HG03521 (cell line): ENCODE measurements around the gene DDX31.

Source experiments
- ATAC-seq: cut with Tn5 transposase; IDR thresholded peaks from one replicate; pipeline ENCODE4 v1.9.1; 2021; ENCODE audit warnings: mild to moderate bottlenecking, moderate library complexity; ENCODE audit not compliant: unreplicated experiment

Gene DDX31

DNA sequence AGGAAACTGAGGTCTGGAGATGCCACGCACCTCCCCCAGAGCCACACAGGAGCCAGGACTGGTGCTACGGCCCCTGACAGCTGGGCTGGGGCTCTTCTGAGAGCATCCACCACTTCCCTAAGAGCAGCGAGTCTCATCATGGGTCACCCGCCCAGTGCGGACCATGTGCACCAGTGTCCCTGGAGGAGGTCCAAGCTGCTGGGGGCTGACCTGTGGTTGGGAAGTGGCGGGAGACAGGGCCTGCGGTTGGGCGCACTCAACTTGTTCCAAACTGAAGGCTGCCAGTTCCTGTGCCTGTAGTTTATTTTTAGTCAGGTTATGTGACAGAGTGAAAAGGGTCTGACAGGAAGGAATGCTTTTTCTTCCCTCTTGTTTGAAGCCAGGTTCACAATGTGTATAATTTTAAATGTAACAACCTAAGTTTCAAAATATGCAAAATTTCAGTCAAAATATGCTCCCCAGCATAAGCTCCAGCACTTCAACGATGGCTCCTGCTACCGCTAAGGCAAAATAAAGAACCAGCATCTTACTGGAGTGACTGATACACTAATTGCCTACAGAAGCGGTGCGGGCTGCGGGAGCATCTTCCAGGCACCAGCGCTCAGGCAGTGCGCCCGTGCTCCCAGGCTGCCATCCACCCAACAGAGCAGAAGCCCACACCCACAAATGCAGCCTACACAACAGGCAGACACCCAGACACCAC, 72.6 kb downstream of the DDX31 start:
- ATAC-seq: no peak

DNA sequence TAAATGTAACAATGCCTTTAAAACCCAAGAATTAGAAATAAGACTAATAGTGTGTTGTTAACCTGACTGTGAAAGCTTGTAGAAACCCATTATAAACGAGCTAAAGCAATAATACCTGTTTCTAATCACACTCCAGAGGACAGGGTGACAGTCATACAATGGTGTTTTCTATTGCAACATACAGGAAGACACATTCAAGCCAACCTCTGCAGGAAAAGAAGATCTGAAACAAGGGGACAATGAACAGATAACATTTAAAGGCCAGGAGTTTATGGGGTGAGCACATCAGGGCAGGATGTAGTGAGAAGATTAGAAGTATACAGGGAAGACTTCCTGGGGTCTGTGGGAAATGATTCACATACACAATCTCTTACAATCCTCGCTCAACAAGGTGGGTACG, 73.6 kb downstream of the DDX31 start:
- ATAC-seq: no peak

DNA sequence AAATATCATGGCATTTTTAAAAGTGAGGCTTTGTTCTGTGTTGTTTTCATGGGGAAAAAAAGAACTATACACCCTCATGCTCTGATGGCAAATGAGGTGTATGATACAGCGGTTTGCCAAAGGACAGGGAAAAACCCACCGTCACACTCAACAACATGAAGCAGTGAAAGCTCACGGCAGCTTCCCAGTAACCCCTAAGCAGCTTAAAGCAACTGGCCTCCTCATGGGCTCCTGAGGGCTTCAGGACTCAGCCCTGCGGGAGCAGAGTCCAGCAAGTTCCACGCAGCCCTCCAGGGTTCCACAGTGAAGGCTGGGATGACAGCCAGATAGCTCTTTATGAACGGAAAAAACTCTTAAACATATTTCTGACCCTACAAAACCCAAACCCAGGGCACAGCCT, 74.5 kb downstream of the DDX31 start:
- ATAC-seq: no peak

DNA sequence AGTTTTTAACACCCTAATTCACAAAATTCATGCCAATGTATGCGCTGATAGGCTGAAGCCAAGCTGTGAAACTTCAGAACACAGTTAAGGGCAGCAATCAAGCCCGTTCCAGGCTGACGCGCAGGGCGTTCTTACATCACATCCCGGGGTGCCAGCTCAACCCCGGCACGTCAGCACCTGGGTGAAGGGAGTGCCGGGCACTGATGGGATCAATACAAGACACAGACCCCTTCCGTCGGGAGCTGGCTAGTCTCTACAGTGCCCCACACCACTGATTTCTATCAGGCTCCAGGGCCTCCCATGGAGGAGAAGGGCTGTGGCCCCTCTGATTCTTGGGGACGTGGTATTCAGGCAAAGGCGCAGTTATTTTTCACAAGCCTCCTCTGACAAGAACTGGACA, 75.4 kb downstream of the DDX31 start:
- ATAC-seq: no peak

DNA sequence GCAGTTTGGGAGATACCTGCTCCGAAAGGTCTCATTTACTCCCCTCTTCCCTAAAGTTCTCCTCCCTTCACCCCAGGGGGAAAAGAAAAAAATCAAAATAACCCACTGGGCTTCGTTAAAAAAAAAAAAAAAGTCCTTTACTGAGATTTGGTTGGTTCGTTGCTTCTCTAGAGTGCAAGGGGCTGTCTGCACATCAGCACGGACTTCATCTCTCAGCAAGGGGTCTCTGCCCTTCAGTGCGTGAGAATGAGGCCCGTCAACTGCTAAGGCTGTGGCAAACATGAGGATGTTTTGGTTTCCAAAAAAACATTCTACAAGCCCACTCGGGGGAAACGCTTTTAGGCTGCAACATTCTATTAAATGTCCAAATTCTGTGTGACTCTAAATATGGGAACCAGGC, 77.3 kb downstream of the DDX31 start:
- ATAC-seq: no peak

DNA sequence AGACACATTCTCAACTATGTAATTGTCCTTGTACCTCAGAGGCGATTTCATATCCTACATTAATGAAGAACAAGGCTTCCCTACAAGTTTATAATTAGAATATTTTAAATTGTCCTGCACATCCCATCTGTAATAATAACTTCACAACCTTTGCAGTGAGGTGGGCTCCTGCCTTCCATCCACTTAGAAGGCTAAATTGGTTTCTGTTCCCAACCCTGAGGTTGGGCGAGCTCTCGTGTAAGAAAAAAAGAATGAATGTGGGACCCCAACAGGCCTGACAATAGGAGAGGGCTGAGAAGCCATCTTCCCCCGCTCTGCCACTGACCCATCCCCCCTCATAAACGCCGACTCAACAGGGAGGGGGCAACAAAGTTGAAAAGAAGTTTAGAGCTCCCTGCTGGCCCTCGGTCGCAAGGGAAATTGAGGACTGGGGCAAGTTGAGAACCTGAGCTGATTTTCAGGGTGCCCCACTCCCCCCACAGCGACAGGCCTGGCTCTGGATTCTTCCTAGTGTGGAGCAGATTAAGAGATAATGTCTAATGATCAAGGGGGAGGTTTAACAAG, 78.0 kb downstream of the DDX31 start:
- no peak for ATAC-seq

DNA sequence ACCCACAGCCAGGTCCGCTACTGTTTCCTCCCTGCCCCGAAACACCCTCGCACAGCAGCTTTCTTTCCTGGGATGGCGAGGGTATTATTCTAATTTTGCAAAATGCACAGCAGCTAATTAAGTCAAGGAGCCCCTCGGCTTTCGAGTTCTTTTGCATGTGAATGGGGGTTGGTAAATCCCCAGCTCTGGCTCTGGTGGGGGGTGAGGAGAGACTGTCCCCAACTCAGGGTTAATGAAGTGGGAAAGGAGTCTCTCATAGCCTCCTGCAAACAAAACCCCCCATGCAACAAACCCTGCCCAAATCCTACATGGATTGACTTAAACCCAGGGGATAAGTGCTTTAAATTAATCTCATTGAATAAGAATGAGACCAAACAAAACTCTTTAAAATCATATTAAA, 78.5 kb downstream of the DDX31 start:
- ATAC-seq: no peak

DNA sequence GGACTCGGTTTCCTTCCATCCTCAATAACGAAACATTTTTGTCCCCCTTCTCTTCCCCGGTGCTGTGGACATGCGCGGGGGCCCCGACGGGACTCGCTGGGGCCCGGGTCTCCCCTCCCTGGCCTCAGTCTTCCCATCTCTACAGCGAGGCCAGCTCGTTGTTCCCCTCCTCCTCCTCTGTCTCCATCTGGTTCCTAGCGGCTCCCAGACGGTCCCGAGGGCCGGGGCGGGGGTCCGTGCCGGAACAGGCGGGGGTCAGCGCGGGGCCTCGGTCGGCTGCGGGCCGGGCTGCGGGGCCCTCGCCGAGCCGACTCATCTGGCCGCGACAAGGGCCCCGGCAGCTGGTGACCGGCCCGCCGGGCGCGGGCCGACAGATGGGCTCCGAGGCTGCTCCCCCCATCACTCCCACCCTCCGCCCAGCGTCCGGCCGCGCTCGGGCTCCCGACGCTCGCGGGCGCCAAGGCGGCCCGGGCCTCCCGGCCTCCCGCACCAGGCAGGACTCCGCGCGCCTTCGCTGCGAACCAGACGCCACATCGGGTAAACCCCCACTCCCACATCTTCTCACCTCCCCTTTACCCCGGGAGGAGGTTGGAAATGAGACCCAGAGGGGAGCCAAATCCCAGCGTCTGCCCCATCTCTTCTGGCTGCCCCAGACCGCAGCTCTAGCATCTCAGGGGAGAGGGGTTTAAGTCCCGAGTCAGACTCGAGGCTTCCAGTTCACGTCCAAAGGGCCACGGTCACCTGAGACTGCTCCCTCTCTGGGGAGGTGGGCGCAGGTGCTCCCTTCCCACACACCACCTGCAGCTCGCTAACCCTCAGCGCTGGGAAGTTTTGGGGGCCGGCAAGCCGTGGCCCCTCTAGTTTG, 79.2 kb downstream of the DDX31 start:
- no peak for ATAC-seq

DNA sequence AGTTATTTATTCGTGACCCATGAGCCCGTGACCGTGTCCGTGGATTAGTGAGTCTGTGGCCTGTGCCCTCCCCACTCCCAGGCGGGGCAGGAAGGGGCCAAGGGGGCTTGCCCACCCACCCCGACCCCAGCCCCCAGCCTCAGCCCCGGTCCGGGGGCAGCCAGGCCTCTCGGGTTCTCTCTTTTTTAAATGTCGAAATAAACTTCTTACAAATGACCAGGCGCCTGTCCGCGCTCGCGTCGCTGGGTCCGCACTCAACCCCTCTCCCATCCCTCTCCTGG, 79.8 kb downstream of the DDX31 start:
- ATAC-seq: no peak

DNA sequence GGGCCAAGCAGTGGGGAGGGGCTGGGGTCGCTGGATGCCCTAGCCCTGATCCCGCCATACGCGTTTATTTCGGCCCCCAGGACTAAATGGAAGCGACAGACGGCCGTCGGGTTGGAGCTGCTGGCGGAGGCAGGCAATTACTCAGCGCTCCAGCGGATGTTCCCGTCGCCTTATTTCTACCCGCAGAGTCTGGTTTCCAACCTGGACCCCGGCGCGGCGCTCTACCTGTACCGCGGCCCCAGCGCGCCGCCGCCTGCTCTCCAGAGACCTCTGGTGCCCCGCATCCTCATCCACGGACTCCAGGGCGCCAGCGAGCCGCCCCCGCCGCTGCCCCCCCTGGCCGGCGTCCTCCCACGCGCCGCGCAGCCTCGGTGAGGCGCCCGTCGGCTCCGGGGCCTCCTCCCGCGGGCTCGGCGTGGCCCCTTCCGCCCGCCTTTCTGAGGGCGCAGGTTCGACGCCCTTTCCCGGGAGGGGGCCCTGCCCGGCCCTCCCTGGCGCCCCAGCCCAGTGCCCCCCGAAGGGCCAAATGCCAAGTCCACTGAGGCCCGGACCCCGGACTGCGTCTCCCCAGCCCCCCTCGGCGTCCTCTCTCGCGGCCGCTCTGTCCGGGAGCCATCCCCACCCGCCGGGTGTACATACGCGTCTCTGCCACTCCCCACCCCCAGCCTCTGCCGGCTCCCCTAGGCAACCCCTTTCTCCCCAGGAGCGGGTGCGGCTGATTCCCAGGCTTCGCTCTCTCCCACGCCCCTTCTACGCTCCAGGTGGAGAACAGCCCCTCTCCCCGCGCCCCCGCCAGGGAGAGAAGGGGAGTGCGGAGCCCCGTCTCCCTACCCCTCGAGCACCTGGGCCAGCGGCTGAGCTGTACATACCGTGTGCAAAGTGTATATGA, 80.4 kb downstream of the DDX31 start:
- no peak for ATAC-seq

DNA sequence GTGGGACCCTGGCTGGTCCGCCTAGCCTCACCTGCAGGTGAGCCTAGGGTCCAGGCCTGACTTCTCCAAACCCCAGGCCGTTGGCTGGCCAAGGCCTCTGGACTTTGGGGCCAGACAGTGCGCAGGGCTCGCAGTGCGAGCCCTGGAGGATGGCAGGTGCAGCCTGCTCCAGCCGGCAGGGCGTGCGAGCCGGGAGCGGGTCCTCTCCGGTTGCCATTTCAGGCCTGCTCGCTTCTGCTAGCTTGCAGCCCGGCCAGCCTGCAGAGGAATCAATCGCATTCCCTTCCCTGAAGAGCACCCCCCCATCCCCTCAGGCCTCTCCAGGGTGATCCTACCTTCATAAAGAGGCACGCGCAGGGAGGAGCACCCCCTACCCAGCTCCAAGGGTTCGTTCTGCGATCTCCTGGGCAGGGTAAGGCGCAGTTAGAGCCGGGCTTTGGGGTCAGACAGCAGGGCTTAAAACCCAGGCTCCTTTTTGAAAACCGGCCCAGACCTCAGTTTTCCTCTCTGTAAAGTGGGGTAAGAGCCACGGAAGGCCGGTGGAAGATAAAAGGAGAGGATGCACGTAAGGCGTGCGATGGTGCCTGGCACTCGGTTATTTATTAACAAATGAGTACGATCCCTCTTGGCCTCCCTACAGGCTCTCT, 81.2 kb downstream of the DDX31 start:
- ATAC-seq: no peak

DNA sequence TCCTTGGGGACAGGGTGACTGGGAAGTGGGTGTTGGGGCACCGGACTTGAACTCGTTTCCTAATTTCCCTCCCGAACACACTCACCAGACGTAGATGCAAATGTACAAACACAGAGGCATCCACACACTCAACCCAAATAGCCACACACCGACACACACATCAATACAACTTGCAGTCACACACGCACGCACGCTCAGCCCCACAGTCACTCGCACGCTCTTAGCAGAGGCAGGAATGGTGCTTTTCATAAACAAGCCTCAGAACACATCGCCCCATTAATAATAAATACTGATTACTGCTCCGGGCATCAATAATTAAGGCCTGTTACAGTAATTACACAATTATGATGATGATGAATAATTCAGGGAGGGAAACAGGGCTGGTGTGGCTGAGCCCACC, 81.7 kb downstream of the DDX31 start:
- no peak for ATAC-seq

DNA sequence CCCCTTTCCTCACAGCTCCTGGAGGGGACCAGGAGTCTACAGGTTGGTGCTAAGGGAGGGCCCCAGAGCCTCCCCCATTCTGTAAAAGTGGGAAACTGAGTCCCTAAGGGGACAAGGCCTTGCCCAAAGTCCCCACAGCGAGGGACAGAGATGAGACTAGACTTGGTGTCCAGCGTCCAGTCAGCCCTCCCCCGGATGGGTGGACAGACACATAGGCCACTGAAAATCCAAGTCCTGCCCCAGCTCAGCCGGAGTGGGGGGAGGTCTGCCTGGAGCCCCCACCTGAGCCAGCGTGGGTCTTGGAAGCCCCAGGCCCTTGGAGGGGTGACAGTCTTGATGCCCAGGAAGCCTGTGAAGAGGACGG, 82.2 kb downstream of the DDX31 start:
- ATAC-seq: no peak

DNA sequence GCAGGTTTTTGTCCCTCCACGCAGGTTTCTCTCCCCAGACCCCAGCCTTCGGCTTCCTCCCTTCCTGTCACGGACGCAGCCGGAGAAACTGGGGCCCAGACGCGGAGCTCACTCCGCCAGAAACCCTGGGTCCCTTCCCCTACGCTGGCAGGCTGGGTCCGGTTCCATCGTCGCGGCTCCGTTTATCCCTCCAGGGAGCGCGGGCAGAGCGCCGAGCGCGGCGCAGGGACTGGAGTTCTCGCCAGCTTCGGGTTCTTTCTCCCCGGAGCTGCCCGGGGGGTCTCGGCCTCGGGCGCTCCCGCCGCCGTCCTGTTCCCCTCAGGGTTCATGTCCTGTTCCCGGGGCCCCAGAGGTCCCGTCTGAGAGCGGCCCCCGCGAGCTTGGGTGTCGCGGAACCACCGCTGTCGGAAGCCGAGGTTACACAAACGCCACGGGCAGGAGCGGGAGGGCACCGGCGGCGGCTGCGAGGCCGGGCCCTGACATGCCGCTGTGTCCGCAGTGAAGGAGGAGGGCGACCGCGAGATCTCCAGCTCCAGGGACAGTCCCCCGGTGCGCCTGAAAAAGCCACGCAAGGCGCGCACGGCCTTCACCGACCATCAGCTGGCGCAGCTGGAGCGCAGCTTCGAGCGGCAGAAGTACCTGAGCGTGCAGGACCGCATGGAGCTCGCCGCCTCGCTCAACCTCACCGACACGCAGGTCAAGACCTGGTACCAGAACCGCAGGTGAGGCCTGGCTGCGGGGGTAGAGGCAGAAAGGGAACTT, 82.8 kb downstream of the DDX31 start:
- ATAC-seq: no peak

DNA sequence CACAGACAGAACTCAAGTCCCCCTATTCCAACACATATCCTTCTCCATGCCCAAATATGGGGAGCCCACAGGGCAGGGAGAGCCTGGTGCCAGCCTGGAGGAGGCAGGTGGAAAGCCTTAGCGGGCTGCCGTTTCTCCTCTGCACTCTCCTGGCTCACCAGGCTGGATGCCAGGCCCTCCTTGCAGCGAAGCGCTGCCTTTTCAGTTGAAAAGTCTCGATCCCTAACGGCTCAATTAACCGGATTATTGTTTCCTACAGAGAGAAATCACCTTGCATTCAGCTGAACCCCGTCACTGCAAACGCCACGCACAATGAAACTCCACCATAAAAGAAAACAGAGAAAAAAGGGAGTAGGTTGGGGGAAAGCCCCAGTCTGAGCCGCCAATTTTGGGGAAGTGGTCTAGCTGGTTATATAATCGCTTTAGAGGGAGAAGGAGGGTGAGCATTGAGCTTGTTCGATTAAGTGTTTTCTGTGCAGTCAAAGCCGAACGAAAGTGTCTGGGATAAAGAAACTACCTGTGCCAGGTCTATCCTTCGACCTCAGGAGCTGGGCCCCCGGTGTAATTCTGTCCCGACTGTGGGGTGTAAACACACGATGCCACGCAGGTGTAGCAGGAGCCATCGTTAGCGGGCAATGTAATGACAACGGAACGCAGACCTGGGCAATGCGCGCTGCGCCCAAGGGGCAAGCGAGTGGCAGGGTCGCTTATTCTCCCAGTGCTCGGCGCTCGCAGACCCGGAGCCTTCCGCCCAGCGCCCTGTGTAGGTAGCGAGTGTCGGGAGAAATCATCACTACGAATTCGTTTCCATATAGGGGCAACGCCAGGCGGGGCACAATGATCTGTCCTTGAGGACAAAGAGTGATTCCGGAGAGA, 83.6 kb downstream of the DDX31 start:
- no peak for ATAC-seq

DNA sequence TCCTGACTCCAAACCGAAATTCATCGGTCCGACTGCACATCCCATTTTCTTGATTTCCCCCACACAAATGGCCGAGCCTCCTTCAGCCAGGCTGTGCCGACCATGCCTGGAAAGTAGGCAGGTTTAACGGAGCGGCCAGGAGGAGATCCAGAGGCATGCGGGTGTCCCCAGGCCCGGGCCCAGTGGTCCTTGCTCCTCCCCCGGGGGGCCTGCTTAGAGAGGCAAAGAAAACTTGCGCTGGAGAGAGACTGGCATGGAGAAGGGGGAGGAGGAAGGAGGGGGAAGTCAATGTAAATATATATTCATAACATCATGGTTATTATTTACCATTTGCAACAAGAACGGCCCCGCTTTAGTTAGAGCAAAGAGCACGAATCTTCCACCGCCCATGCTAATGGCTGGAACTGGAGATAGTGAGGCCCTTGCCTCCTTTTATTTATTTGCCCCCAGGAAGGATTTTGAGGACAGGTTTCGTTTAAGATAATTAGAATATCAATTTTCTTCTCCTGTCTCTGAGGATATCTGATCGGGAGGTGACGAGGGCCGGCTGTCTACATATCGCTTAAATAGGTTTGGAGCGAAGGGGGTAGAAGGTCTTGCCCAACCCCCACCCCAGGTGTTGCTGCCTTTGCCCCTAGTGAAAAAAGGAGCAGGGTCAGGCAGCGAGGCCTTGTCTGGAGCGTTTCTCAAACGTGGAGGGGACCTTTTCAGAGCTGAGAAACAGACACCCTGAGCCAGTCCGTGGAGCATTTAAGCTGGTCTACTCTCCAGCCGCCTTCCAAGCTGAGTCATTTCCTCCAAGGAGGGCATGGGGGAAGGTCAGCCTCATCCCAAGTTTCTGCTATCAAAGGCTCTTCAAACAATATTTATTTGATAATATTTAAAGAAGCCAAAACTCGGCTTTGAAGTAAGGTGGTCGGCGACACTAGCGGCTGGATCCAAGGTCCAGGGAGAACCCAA, 84.9 kb downstream of the DDX31 start:
- ATAC-seq: no peak

DNA sequence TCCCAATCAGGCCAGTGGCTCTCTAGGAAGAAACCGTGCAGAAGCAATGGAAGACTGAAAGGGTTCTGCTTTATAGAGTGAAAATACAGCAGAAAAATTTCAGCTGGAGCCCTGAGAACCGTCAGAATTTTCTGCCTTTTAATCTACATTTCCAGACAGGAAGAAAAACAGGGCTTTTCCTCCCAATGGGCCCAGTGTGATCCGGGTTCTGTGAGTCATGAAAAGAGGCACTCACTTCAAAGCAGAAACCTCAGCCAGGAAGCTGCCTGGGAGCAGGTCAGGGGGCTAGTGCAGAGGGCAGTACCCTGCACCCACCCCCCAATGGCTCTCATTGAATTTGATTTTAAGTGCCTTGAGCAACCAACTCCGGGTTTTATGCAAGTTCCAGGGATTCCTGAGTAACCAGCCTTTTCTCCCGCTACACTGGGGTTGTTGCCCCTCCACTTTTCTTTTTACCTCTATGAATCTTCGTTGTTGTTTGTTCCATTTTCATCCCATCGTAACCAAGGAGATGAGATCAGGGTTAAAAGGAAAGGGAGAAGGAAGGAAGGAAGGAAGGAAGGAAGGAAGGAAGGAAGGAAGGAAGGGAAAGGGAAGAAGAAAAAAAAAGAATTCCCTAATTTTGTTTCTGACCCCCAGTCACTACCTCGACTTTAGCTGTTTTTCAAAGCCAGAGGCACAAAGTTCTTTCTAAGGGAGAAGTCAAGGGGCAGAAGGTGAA, 86.0 kb downstream of the DDX31 start:
- no peak for ATAC-seq
